Dedifferentiated amniotic fluid mesenchymal stem cell (primary cell): Measurements from ENCODE around the gene CAMK1G.

Source experiments
- DNase-seq: peaks from one replicate; pipeline ENCODE4 v3.0.0-alpha.2; 2016; ENCODE audit errors: extremely low spot score

Gene CAMK1G

GRCh38 chr1:209600541-209600940 lies 17.0 kb downstream of the CAMK1G start:
- no peak for DNase-seq

- peak; percentile 72 for DNase-seq
These were observed 18.5 kb downstream of the CAMK1G start for GRCh38 chr1:209601809-209602657.

- DNase-seq, result no peak
These were observed 20.4 kb downstream of the CAMK1G start for GRCh38 chr1:209603877-209604276.

- DNase-seq, result no peak
These were observed 23.7 kb downstream of the CAMK1G start for GRCh38 chr1:209607102-209607794.

GRCh38 chr1:209607795-209608178 lies 24.3 kb downstream of the CAMK1G start:
- DNase-seq, result no peak

- no peak for DNase-seq
These were observed 25.7 kb downstream of the CAMK1G start for GRCh38 chr1:209609041-209609790.

GRCh38 chr1:209609791-209610630 lies 26.5 kb downstream of the CAMK1G start:
- DNase-seq, result no peak

GRCh38 chr1:209610631-209610905 lies 27.1 kb downstream of the CAMK1G start:
- no peak for DNase-seq

GRCh38 chr1:209611771-209612570 lies 28.5 kb downstream of the CAMK1G start:
- DNase-seq, result no peak

- DNase-seq, result no peak
These were observed 29.3 kb downstream of the CAMK1G start for GRCh38 chr1:209612646-209613399.

- DNase-seq, result no peak
These were observed 30.1 kb downstream of the CAMK1G start for GRCh38 chr1:209613400-209614150.

- DNase-seq, result no peak
These were observed 30.6 kb downstream of the CAMK1G start for GRCh38 chr1:209614151-209614420.

GRCh38 chr1:209614906-209615305 lies 31.4 kb downstream of the CAMK1G start:
- DNase-seq, result no peak

- no peak for DNase-seq
These were observed 33.0 kb downstream of the CAMK1G start for GRCh38 chr1:209616366-209617046.

GRCh38 chr1:209617047-209617673 lies 33.6 kb downstream of the CAMK1G start:
- no peak for DNase-seq

- no peak for DNase-seq
These were observed 34.2 kb downstream of the CAMK1G start for GRCh38 chr1:209617755-209618154.

- DNase-seq, result no peak
These were observed 34.8 kb downstream of the CAMK1G start for GRCh38 chr1:209618291-209618690.

GRCh38 chr1:209618756-209619420 lies 35.4 kb downstream of the CAMK1G start:
- DNase-seq, result no peak
